HEK293 (cell line): ENCODE measurements around the gene TPH1.
"Not testable (repeated sequence)": the region's sequence is repeated elsewhere in the genome, so short reads cannot be mapped to it uniquely, and the experiment has no call there.

Experiments used
- CTCF ChIA-PET: fragments of 350-600 bp; formaldehyde crosslinking; extraction: SDS; loops from one replicate; lab custom pipeline; 2021; ENCODE audit warnings: antibody characterized with exemption; lab: Yijun Ruan, JAX
- POLR2A ChIA-PET: fragments of 300-600 bp; formaldehyde crosslinking; extraction: SDS; loops from one replicate; lab custom pipeline; 2020; ENCODE audit warnings: antibody characterized with exemption, inconsistent platforms; lab: Yijun Ruan, JAX
- H3K27ac ChIP-seq: fragments of 200-500 bp; sonication (Bioruptor generic); 2 replicates; pipeline ENCODE4 v1.5.1; 2014; ENCODE audit warnings: low read depth, low read length, control low read depth, inconsistent platforms; ENCODE audit errors: extremely low read depth
- H3K36me3 ChIP-seq, 2 experiments: fragments of 200-500 bp in 1 of 2; sonication (Bioruptor generic) in 1 of 2; 1 replicate in 1 of 2; 2 replicates in 1 of 2; pipeline ENCODE4 v1.5.1; 2014 to 2017; ENCODE audit warnings: inconsistent platforms in 2 of 2, low read length in 2 of 2; ENCODE audit not compliant: control insufficient read depth in 2 of 2, insufficient read depth in 1 of 2
- H3K4me1 ChIP-seq: fragments of 200-500 bp; sonication (Bioruptor generic); 2 replicates; pipeline ENCODE4 v1.5.1; 2014; ENCODE audit warnings: mild to moderate bottlenecking, low read length, inconsistent platforms; ENCODE audit not compliant: control insufficient read depth, insufficient read depth
- H3K4me3 ChIP-seq: 2 replicates; pipeline ENCODE4 v1.5.1; 2011; ENCODE audit warnings: low read depth, mild to moderate bottlenecking, control low read depth, low read length, moderate library complexity
- H3K9me3 ChIP-seq: fragments of 200-500 bp; sonication (Bioruptor generic); 2 replicates; pipeline ENCODE4 v1.5.1; 2014; ENCODE audit warnings: low read depth, low read length, inconsistent platforms; ENCODE audit not compliant: control insufficient read depth, insufficient read depth
- ZNF121 ChIP-seq: fragments of 450-650 bp; formaldehyde crosslinking; IDR thresholded peaks from 2 replicates; pipeline ENCODE4 v1.5.1; 2016; ENCODE audit warnings: missing biosample characterization, missing genetic modification characterization

The TPH1 gene

GRCh38 chr11:18000128-18000527 lies 45.9 kb downstream of the TPH1 start:
- H3K36me3 ChIP-seq: peaks cover 4 to 88% of the 10 kb centered on the region in 2 experiments; a peak in 2 of 3 replicates
- POLR2A ChIA-PET: not testable (repeated sequence)
- CTCF ChIA-PET: interaction anchor here (0.6 to 5.5 kb wide), 5 partner anchors 8 to 269 kb away, joined by 3 to 38 read pairs (median 7); no protein-coding TSS in a partner anchor

More at GRCh38 chr11:18000128-18000527, 45.9 kb downstream of the TPH1 start:
- not testable (repeated sequence) for H3K4me1 ChIP-seq, H3K9me3 ChIP-seq, H3K4me3 ChIP-seq
- peak; percentile 63; the same call in 1 of the 2 replicates for TF ChIP-seq ZNF121 (tag by site-specific recombination)
- TF ChIP-seq, all 188 proteins: peak for 1; not testable (repeated sequence) for 187
- H3K27ac ChIP-seq: not testable (repeated sequence)
